H1 (cell line): ENCODE data around the gene HOXA10. TPM values are rescaled to one million over a fixed set of nuclear protein-coding genes. Genes with fewer than 3 reads are reported as not detected.
A peak's percentile ranks its signal among the peaks of the same experiment; 100 is the strongest.

Source experiments
- CBX8 ChIP-seq: fragments of 300-800, 300-1000 bp; sonication (generic); IDR thresholded peaks from 2 replicates; pipeline ENCODE4 v1.7.1; 2016; ENCODE audit warnings: low read depth, low read length, borderline replicate concordance
- CHD7 ChIP-seq: fragments of 300-600 bp; sonication (generic); IDR thresholded peaks from 2 replicates; pipeline ENCODE4 v1.7.1; 2012; ENCODE audit warnings: low read length, moderate library complexity, mild to moderate bottlenecking, inconsistent platforms; ENCODE audit not compliant: insufficient replicate concordance
- E2F6 ChIP-seq: IDR thresholded peaks from 2 replicates; pipeline ENCODE4 v1.6.1; 2012; ENCODE audit warnings: inconsistent platforms
- HDAC6 ChIP-seq: IDR thresholded peaks from one replicate; pipeline ENCODE4 v1.7.1; 2012; ENCODE audit warnings: low read depth, mild to moderate bottlenecking, inconsistent platforms, low read length, moderate library complexity
- KDM4A ChIP-seq: IDR thresholded peaks from one replicate; pipeline ENCODE4 v1.7.1; 2012; ENCODE audit warnings: low read depth, mild to moderate bottlenecking, moderate library complexity, low read length, inconsistent platforms; ENCODE audit not compliant: severe bottlenecking
- MAFK ChIP-seq: IDR thresholded peaks from 2 replicates; pipeline ENCODE4 v1.6.1; 2012; ENCODE audit warnings: low read depth, mild to moderate bottlenecking, improper control_type of control experiment, low read length
- PHF8 ChIP-seq: fragments of 200-600 bp; sonication (generic); conservative IDR thresholded peaks from 2 replicates; pipeline ENCODE4 v1.7.1; 2012; ENCODE audit warnings: low read depth, mild to moderate bottlenecking, inconsistent platforms, low read length, moderate library complexity
- SIN3A ChIP-seq, 2 experiments: IDR thresholded peaks in 1 of 2; conservative IDR thresholded peaks in 1 of 2; 2 replicates each; pipeline ENCODE4 v1.6.1; 2011 to 2012; ENCODE audit warnings: low read length in 2 of 2, improper control_type of control experiment in 1 of 2, low read depth in 1 of 2, mild to moderate bottlenecking in 1 of 2
- SIX5 ChIP-seq: IDR thresholded peaks from 2 replicates; pipeline ENCODE4 v1.6.1; 2011; ENCODE audit warnings: mild to moderate bottlenecking, low read depth, low read length
- SP1 ChIP-seq: IDR thresholded peaks from 2 replicates; pipeline ENCODE4 v1.6.1; 2011; ENCODE audit warnings: low read depth, low read length
- SP4 ChIP-seq: IDR thresholded peaks from 2 replicates; pipeline ENCODE4 v1.6.1; 2012; ENCODE audit warnings: low read length, inconsistent platforms
- polyA plus RNA-seq, 7 experiments: library from polyadenylated mRNA; depleted of rRNA in 3 of 7; stranded (reverse) in 5 of 7; unstranded in 2 of 7; fragments of >200 nt in 5 of 7; fragments of 200-250 nt in 2 of 7; gene quantifications; 1 replicate in 5 of 7; 2 replicates in 1 of 7; 4 replicates in 1 of 7; pipeline versions ENCODE4 v1.2.1 to v1.2.3, GENCODE V29; 2011 to 2013; ENCODE audit warnings: missing spikeins in 2 of 7, mixed read lengths in 2 of 7
- total RNA-seq: library from RNA; stranded (reverse); fragmentation: NEBNext Ultra II Directional; extraction: Animal tissue kit (Norgen Biotek cat#: 25700); gene quantifications from 2 replicates; pipeline ENCODE4 v1.2.1, GENCODE V29; 2021

HOXA10 gene
- total and polyA plus RNA-seq, 2 of the 8 experiments (the other 6 are each of a cell fraction or from before 2014, with no cell fraction given): not detected

GRCh38 chr7:27151341-27151930 lies 22.7 kb downstream of the HOXA10 start (continued):
- TF ChIP-seq CHD7 (no peak), CBX8 (peak; percentile 99), MAFK (no peak), HDAC6 (no peak), SP1 (no peak), E2F6 (no peak), PHF8 (no peak), KDM4A (no peak), SIX5 (no peak), SP4 (no peak), SIN3A (conservative IDR thresholded peaks at IDR 0.05 in 1 of 2, IDR thresholded peaks at IDR 0.05 in 1 of 2; ENCODE audit: low read depth in 1 of 2, low read length in 2 of 2) (no peak)
